Naive thymus-derived CD4-positive, alpha-beta T cell (primary cell): Measurements from ENCODE around the gene FAM43B. TPM values are rescaled to one million over a fixed set of nuclear protein-coding genes. Genes with fewer than 3 reads are reported as not detected.

Experiments used
- ATAC-seq: fragments of 150-1000 bp; cut with Tn5 transposase; 2 replicates; pipeline ENCODE4 v1.10.0; 2021; ENCODE audit warnings: mild to moderate bottlenecking, moderate library complexity
- CTCF ChIA-PET: fragments of 350-600 bp; sonication (Branson Sonifier 250); formaldehyde crosslinking; loops from one replicate; lab custom pipeline; 2021; ENCODE audit warnings: antibody characterized with exemption; lab: Charles Lee
- POLR2A ChIA-PET: fragments of 350-600 bp; sonication (Branson Sonifier 250); formaldehyde crosslinking; loops from one replicate; lab custom pipeline; 2021; ENCODE audit warnings: antibody characterized with exemption, inconsistent platforms; lab: Charles Lee
- DNase-seq, 9 donors: peaks; one replicate each; pipeline versions ENCODE4 v3.0.0 to v3.0.0-alpha.2; 2020 to 2022; ENCODE audit warnings: mixed read lengths in 1 of 9
- H3K27ac ChIP-seq: one replicate; pipeline ENCODE4 v1.7.0; 2013; ENCODE audit warnings: mild to moderate bottlenecking, low read depth, low read length, moderate library complexity
- H3K27me3 ChIP-seq, 2 donors: one replicate each; pipeline ENCODE4 v1.7.0; 2013; ENCODE audit warnings: low read length in 2 of 2, mild to moderate bottlenecking in 2 of 2, moderate library complexity in 2 of 2; ENCODE audit not compliant: control insufficient read depth in 2 of 2, insufficient read depth in 2 of 2
- H3K36me3 ChIP-seq, 3 experiments: 1 replicate in 2 of 3; 2 replicates in 1 of 3; pipeline ENCODE4 v1.7.0; 2013; ENCODE audit warnings: low read length in 3 of 3, mild to moderate bottlenecking in 3 of 3, moderate library complexity in 1 of 3; ENCODE audit not compliant: insufficient read depth in 3 of 3, control insufficient read depth in 2 of 3
- H3K4me1 ChIP-seq, 2 donors: one replicate each; pipeline ENCODE4 v1.7.0; 2013; ENCODE audit warnings: low read length in 2 of 2, mild to moderate bottlenecking in 2 of 2, moderate library complexity in 1 of 2; ENCODE audit not compliant: control insufficient read depth in 2 of 2, insufficient read depth in 2 of 2
- H3K4me3 ChIP-seq: 2 replicates; pipeline ENCODE4 v1.7.0; 2013; ENCODE audit warnings: mild to moderate bottlenecking, low read length
- H3K9me3 ChIP-seq, 3 experiments: 1 replicate in 2 of 3; 2 replicates in 1 of 3; pipeline ENCODE4 v1.7.0; 2013; ENCODE audit warnings: low read length in 3 of 3; ENCODE audit not compliant: control insufficient read depth in 2 of 3
- H3K27ac Mint-ChIP-seq, 9 donors: one replicate each; pipeline ENCODE4 v1.8.0; 2020 to 2022; ENCODE audit warnings: mixed read lengths in 9 of 9, mild to moderate bottlenecking in 8 of 9, moderate library complexity in 5 of 9, inconsistent platforms in 2 of 9
- H3K27me3 Mint-ChIP-seq, 5 donors: one replicate each; pipeline ENCODE4 v1.8.0; 2021 to 2022; ENCODE audit warnings: mixed read lengths in 5 of 5, mild to moderate bottlenecking in 1 of 5
- H3K36me3 Mint-ChIP-seq, 5 donors: one replicate each; pipeline ENCODE4 v1.8.0; 2020 to 2022; ENCODE audit warnings: mixed read lengths in 5 of 5, mild to moderate bottlenecking in 3 of 5, inconsistent platforms in 1 of 5
- H3K4me1 Mint-ChIP-seq, 7 donors: one replicate each; pipeline ENCODE4 v1.8.0; 2020 to 2022; ENCODE audit warnings: mixed read lengths in 7 of 7, mild to moderate bottlenecking in 3 of 7, inconsistent platforms in 1 of 7
- H3K4me3 Mint-ChIP-seq, 10 donors: one replicate each; pipeline ENCODE4 v1.8.0; 2020 to 2022; ENCODE audit warnings: mild to moderate bottlenecking in 10 of 10, mixed read lengths in 10 of 10, moderate library complexity in 6 of 10, inconsistent platforms in 2 of 10
- H3K9me3 Mint-ChIP-seq, 11 donors: one replicate each; pipeline ENCODE4 v1.8.0; 2020 to 2022; ENCODE audit warnings: mixed read lengths in 11 of 11, mild to moderate bottlenecking in 4 of 11, inconsistent platforms in 1 of 11, moderate library complexity in 1 of 11
- intact Hi-C, 2 donors: fragments of 100-400 bp; cut with micrococcal nuclease; formaldehyde crosslinking; loops; one replicate each; pipeline ENCODE4 v1.15.1; 2023
- polyA plus RNA-seq, 2 donors: library from polyadenylated mRNA; unstranded; fragments of 300-500 nt; fragmentation: Illumina TruSeq; gene quantifications; one replicate each; pipeline ENCODE4 v1.2.3, GENCODE V29; 2021
- total RNA-seq, 6 experiments: library from RNA in 5 of 6; stranded (reverse) in 5 of 6; gene quantifications; 1 replicate in 5 of 6; 2 replicates in 1 of 6; pipeline ENCODE4 v1.2.3 and lab custom pipeline; 2021 to 2026

The FAM43B gene, protein sequence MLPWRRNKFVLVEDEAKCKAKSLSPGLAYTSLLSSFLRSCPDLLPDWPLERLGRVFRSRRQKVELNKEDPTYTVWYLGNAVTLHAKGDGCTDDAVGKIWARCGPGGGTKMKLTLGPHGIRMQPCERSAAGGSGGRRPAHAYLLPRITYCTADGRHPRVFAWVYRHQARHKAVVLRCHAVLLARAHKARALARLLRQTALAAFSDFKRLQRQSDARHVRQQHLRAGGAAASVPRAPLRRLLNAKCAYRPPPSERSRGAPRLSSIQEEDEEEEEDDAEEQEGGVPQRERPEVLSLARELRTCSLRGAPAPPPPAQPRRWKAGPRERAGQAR
- total RNA-seq (not detected), polyA plus RNA-seq (not detected), total RNA-seq (lab: John Stamatoyannopoulos, UW) (not detected)

DNA sequence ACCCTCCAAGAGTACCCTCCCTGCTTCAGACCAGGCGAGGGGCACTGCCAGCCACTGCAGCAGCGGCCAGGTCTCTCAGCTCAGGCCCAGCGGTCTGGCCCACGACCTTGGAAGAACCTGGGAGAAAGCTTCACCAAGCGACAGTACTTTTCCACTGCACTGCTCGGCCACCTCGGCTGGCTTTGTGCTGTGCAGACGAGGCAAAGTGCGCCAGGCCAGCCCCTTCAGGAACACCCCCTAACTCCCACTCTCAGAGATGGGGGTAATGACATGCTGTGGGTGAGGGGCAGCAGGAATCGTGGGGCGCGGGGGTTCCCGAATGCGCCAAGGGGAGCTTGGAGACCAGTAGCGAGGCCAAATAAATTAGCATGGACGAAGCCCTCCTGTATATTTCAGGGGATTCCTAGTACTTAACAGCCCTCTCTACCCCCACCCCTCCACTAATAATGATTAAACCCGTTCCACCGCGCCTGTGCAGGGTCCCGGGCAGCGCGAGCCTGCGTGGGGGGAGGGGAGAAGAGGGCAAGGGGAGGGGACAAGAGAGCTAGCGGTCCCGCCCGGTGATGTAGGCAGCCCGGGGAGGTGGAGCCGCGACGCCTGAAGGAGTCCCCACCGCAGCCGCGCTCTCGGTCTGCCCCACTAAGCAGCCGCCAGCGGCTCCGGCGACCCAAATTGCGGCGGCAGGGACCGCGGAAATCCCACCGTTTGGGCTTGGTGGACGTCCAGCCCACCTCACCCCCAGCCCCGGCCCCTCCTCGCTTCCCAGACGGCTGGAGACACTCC lies at the start of gene FAM43B:
Gene FAM43B, plus strand, starts transcription at position 629 of the 783 bp plus-strand sequence. CDS start 401 bp downstream, outside the sequence.
- Mint-ChIP-seq H3K36me3 (no peaks in the 10 kb centered on the region), H3K4me1 (peaks cover 0 to 6% (median 3%) of the 10 kb centered on the region in 7 donors), H3K27ac (no peak within 1 kb of the TSS), H3K9me3 (peaks cover 0 to 1% (median 0%) of the 10 kb centered on the region in 11 donors), H3K27me3 (peaks cover 26 to 34% (median 28%) of the 10 kb centered on the region in 5 donors), H3K4me3 (no peak within 1 kb of the TSS)
- ChIA-PET CTCF (no interaction called here), POLR2A (no interaction called here)
- peaks cover 0 to 3% of the 10 kb centered on the region in 2 donors for H3K27me3 ChIP-seq
- no peaks in the 10 kb centered on the region for H3K4me1 ChIP-seq
- no peaks in the 10 kb centered on the region for H3K36me3 ChIP-seq
- ATAC-seq (no peak), DNase-seq (no peak)
- H3K27ac ChIP-seq, result no peak within 1 kb of the TSS
- H3K4me3 ChIP-seq, result no peak within 1 kb of the TSS
- intact Hi-C loops, result no loop called here
- no peaks in the 10 kb centered on the region for H3K9me3 ChIP-seq

DNA sequence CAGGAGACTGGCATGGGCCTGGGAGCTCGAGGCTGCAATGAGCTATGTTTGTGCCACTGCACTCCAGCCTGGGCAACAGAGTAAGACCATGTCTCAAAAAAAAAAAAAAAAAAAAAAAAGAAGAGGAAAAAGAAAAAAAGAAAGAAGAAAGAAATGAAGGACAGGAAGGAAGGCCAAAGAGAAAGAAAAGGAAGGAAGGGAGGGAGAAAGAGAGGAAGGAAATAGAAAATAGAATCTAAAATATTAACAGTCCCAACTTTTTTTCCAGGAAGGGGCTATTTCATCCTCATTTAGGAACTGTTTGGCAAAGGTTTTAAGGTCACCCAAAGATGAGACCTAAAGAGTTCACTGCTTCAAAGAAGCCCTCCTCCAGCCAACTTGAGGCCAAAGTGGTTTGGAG lies 46.9 kb upstream of the FAM43B start:
- H3K36me3 Mint-ChIP-seq, result peaks cover 0 to 9% (median 7%) of the 10 kb centered on the region in 5 donors
- Histone ChIP-seq H3K9me3 (no peaks in the 10 kb centered on the region), H3K36me3 (peaks cover 8 to 34% (median 13%) of the 10 kb centered on the region in 3 experiments), H3K27me3 (no peaks in the 10 kb centered on the region), H3K4me3 (no peak overlapping the region), H3K4me1 (peaks cover 8 to 22% of the 10 kb centered on the region in 2 donors), H3K27ac (no peak overlapping the region)
- no peak for DNase-seq
- no peaks in the 10 kb centered on the region for H3K9me3 Mint-ChIP-seq
- peaks cover 15 to 40% (median 23%) of the 10 kb centered on the region in 7 donors for H3K4me1 Mint-ChIP-seq
- no peaks in the 10 kb centered on the region for H3K27me3 Mint-ChIP-seq
- ATAC-seq, result no peak
- POLR2A ChIA-PET, result no interaction called here
- CTCF ChIA-PET, result interaction anchor here (0.6 kb wide), 1 partner anchor 12 kb away, joined by 4 read pairs; no protein-coding TSS in a partner anchor
- H3K4me3 Mint-ChIP-seq, result peak overlapping the region in 4 of 10 donors; percentile 12 to 98 (median 47)
- intact Hi-C loops, result loop anchor here (5.0 kb wide), 3 partner anchors 127 to 1293 kb away; partner anchors contain the start of genes HP1BP3 (in 1 of the 2), PINK1 (in 1 of the 2) and UBR4 (in 1 of the 2)
- peak overlapping the region in 4 of 9 donors; percentile 19 to 78 (median 34) for H3K27ac Mint-ChIP-seq

DNA sequence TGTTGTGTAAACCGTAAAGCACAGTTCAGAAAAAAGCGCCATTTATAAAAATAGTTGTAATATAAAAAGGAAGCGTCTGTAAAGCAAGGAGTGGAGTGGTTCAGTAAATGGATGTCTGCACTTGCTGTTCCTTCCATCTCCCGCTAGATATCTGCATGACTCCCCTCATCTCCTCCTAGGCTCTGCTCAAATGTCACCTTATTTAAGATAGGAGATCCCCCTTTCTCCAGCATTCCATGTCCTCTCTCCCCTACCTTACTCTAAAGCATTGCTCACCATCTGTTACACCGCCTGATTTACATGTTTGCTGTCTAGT lies 45.2 kb upstream of the FAM43B start:
- no peaks in the 10 kb centered on the region for H3K9me3 ChIP-seq
- no peak for DNase-seq

DNA sequence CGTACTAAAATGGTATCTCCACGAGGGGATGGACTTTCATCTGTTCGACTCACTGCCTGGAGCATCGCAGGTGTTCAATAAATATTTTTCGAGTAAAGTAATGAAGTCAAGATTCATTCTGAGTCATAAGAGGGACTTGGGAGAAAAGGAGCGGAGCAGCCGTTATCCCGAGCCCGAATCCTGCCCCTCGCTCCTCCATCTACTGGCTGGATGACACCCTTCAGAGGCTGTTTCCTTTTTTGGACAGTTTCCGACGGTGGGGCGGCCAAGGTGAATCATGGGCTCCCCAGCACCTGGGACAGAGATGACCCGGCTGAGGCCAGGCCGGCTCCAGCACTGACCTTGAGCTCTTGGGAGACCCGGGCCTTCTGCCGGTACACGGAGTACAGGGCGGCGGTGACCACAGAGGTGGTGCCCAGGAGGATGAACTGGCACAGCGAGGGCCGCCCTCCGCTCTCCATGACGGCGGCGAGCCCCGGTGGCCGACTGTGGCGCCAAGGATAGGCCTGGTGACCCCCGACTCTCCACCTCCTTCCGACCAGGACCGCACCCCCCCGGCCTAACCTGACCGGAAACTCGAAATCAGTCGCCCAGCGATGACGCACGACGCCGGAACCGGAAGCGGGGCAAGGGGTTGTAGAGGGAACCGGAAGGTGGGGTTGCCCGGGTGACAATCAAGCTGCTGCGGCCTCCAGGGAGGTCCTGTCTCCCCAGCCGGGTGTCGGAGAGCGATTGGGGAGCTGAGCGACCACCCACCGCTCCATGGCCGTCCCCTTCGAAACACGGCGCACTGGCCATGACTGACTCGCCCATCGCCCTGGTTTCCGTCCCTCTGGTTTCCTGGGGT lies 44.6 kb upstream of the FAM43B start, which contains the start of gene MUL1:
Gene MUL1, minus strand, starts transcription at position 588 of the 847 bp plus-strand sequence. Its CDS starts 127 bp downstream, at position 461.
- Histone ChIP-seq H3K4me1 (peaks cover 8 to 22% of the 10 kb centered on the region in 2 donors), H3K27ac (peak within 1 kb of the TSS; percentile 97), H3K9me3 (no peaks in the 10 kb centered on the region), H3K36me3 (peaks cover 0 to 12% (median 0%) of the 10 kb centered on the region in 3 experiments), H3K27me3 (no peaks in the 10 kb centered on the region), H3K4me3 (peak within 1 kb of the TSS; percentile 88)
- no peaks in the 10 kb centered on the region for H3K9me3 Mint-ChIP-seq
- ATAC-seq, result peak; percentile 94
- H3K36me3 Mint-ChIP-seq, result peaks cover 0 to 4% (median 0%) of the 10 kb centered on the region in 5 donors
- CTCF ChIA-PET, result interaction anchor here (0.6 to 1.9 kb wide), 6 partner anchors 13 to 597 kb away, joined by 3 to 8 read pairs (median 3); partner anchors contain the start of gene PINK1
- peak; percentile 83 to 95 (median 89) for DNase-seq
- POLR2A ChIA-PET, result interaction anchor here (0.5 to 1.9 kb wide), 6 partner anchors 14 to 1942 kb away, joined by 3 to 8 read pairs (median 5); no protein-coding TSS in a partner anchor
- intact Hi-C loops, result loop anchor here (1.0 to 5.0 kb wide), 8 partner anchors 21 to 1295 kb away; partner anchors contain the start of genes PINK1 (in 2 of the 2), CAMK2N1 (in 1 of the 2), DDOST (in 1 of the 2) and EIF4G3 (in 1 of the 2)
- peaks cover 0 to 5% (median 1%) of the 10 kb centered on the region in 5 donors for H3K27me3 Mint-ChIP-seq
- peaks cover 15 to 40% (median 23%) of the 10 kb centered on the region in 7 donors for H3K4me1 Mint-ChIP-seq
- peak within 1 kb of the TSS; percentile 83 to 98 (median 88) for H3K4me3 Mint-ChIP-seq
- peak within 1 kb of the TSS; percentile 72 to 97 (median 92) for H3K27ac Mint-ChIP-seq

More for the DNA sequence above, 45.2 kb upstream of the FAM43B start:
- peaks cover 0 to 4% (median 0%) of the 10 kb centered on the region in 5 donors for H3K27me3 Mint-ChIP-seq
- intact Hi-C loops, result loop anchor here (5.0 kb wide), 3 partner anchors 125 to 1295 kb away; partner anchors contain the start of genes HP1BP3 (in 1 of the 2), PINK1 (in 1 of the 2) and UBR4 (in 1 of the 2)
- no peaks in the 10 kb centered on the region for H3K27me3 ChIP-seq
- ChIA-PET POLR2A (interaction anchor here (0.5 to 1.9 kb wide), 3 partner anchors 13 to 707 kb away, joined by 3 to 6 read pairs (median 4); no protein-coding TSS in a partner anchor), CTCF (interaction anchor here (1.2 kb wide), 1 partner anchor 597 kb away, joined by 4 read pairs; no protein-coding TSS in a partner anchor)
- peak overlapping the region; percentile 83 to 98 (median 88) for H3K4me3 Mint-ChIP-seq
- peak overlapping the region; percentile 97 for H3K27ac ChIP-seq
- ATAC-seq, result peak; percentile 48
- no peaks in the 10 kb centered on the region for H3K9me3 Mint-ChIP-seq
- H3K27ac Mint-ChIP-seq, result peak overlapping the region; percentile 72 to 97 (median 92)
- peaks cover 8 to 22% of the 10 kb centered on the region in 2 donors for H3K4me1 ChIP-seq
- peak overlapping the region; percentile 88 for H3K4me3 ChIP-seq
- peaks cover 15 to 40% (median 23%) of the 10 kb centered on the region in 7 donors for H3K4me1 Mint-ChIP-seq
- H3K36me3 Mint-ChIP-seq, result peaks cover 0 to 4% (median 0%) of the 10 kb centered on the region in 5 donors
- H3K36me3 ChIP-seq, result peaks cover 0 to 17% (median 0%) of the 10 kb centered on the region in 3 experiments

DNA sequence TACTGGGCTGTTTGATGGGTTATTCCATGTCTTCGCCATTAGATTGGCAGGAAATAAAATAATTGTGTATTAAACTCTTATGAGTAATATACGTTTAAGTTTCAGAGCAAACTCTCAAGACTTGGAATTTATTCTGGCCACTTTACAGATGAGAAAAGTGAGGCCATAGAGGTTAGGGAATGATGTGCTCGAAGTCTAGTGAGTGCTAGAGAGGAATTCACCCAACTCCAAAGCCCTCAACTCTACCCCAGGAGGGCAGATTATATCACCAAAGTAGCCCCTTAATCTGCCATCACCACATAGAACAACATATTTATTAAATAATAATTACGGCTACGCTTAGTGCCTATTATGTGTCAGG lies 44.0 kb upstream of the FAM43B start:
- peaks cover 0 to 8% (median 0%) of the 10 kb centered on the region in 3 experiments for H3K36me3 ChIP-seq
- no peaks in the 10 kb centered on the region for H3K9me3 ChIP-seq
- H3K36me3 Mint-ChIP-seq, result peaks cover 0 to 4% (median 0%) of the 10 kb centered on the region in 5 donors
- H3K27ac Mint-ChIP-seq, result peak overlapping the region; percentile 72 to 97 (median 92)
- POLR2A ChIA-PET, result interaction anchor here (1.4 to 1.9 kb wide), 2 partner anchors 14 to 126 kb away, joined by 6 read pairs; no protein-coding TSS in a partner anchor
- H3K4me1 ChIP-seq, result peaks cover 8 to 22% of the 10 kb centered on the region in 2 donors
- intact Hi-C loops, result loop anchor here (1.0 to 5.0 kb wide), 8 partner anchors 22 to 1296 kb away; partner anchors contain the start of genes PINK1 (in 2 of the 2), CAMK2N1 (in 1 of the 2), DDOST (in 1 of the 2) and EIF4G3 (in 1 of the 2)
- H3K4me3 Mint-ChIP-seq, result peak overlapping the region; percentile 83 to 98 (median 88)
- CTCF ChIA-PET, result interaction anchor here (0.6 to 1.9 kb wide), 5 partner anchors 14 to 125 kb away, joined by 3 to 8 read pairs (median 3); partner anchors contain the start of gene PINK1
- no peaks in the 10 kb centered on the region for H3K27me3 ChIP-seq
- peaks cover 0 to 11% (median 5%) of the 10 kb centered on the region in 5 donors for H3K27me3 Mint-ChIP-seq
- ATAC-seq, result no peak
- no peak for DNase-seq
- peak overlapping the region; percentile 88 for H3K4me3 ChIP-seq
- no peaks in the 10 kb centered on the region for H3K9me3 Mint-ChIP-seq
- peak overlapping the region; percentile 97 for H3K27ac ChIP-seq
- H3K4me1 Mint-ChIP-seq, result peaks cover 15 to 39% (median 23%) of the 10 kb centered on the region in 7 donors
